Measurements from ENCODE around the gene SRGAP1.
"Not testable (repeated sequence)": the region's sequence is repeated elsewhere in the genome, so short reads cannot be mapped to it uniquely, and the experiment has no call there.

SRGAP1 gene

DNA sequence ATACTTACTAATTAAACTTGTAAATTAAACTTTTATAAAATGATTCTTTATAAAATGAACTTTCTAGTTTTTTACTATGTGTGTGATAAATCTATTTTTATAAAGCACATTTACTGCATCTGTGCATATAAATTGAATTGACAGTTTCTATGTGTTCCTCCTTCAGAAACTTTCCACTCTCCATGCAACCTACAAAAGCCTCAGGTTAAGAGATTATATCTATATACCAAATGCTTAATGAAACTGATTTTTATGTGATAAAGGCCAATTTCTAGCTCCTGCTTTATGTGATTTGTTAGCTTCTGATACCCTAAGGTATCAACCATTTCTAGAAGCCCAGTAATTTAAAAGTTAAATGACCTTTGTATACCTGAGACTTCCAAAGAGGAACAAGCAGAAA, 174.0 kb downstream of the SRGAP1 start:
- DNase-seq, result no peak

- DNase-seq, result no peak
Observed at GRCh38 chr12:64019101-64019500, 174.6 kb downstream of the SRGAP1 start.

DNA sequence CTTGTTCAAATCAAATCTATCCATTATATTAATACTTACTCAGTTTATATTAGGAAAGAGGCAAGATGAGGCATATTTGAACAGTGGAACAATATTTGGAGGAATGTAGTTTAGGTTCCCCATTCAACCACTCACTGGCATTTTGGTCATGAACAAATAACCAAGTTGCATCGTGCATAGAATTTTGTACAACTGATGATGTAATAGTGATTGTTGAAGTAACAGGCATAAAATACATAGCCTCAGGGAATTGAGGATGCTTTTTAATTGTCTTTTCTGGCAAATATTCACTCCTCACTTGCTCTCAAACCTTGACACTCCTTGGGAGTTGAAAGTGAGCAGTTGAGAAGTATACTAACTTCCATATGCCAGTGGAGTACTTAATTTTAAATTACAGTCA, 175.2 kb downstream of the SRGAP1 start:
- DNase-seq, result no peak

- no peak for DNase-seq
Observed at GRCh38 chr12:64025174-64025958, 180.9 kb downstream of the SRGAP1 start.

DNA sequence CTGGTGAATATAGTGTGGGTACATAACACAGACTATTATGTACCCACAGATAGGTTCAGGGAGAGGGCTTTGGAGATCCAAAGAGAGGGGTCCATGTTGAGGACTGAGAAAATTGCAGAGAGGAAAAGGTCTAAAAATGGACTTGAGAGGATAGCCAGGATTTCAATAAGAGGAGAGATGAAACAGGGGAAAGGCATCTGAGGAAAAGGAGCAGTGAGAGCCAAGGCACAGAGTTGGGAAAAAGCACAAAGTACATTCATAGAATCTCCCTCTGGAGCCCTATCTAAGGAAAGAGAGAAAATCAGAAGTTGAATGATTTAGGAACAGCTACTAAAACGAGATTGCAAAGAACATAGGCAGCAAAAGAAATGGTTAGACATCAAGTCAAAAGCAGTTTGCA, 182.8 kb downstream of the SRGAP1 start:
- DNase-seq, result no peak

- no peak for DNase-seq
Observed at GRCh38 chr12:64028541-64028940, 184.0 kb downstream of the SRGAP1 start.

- no peak for DNase-seq
Observed at GRCh38 chr12:64029013-64029857, 184.7 kb downstream of the SRGAP1 start.

- DNase-seq, result no peak
Observed at GRCh38 chr12:64030155-64030554, 185.7 kb downstream of the SRGAP1 start.

- DNase-seq, result not testable (repeated sequence)
Observed at GRCh38 chr12:64034056-64034455, 189.6 kb downstream of the SRGAP1 start.

DNA sequence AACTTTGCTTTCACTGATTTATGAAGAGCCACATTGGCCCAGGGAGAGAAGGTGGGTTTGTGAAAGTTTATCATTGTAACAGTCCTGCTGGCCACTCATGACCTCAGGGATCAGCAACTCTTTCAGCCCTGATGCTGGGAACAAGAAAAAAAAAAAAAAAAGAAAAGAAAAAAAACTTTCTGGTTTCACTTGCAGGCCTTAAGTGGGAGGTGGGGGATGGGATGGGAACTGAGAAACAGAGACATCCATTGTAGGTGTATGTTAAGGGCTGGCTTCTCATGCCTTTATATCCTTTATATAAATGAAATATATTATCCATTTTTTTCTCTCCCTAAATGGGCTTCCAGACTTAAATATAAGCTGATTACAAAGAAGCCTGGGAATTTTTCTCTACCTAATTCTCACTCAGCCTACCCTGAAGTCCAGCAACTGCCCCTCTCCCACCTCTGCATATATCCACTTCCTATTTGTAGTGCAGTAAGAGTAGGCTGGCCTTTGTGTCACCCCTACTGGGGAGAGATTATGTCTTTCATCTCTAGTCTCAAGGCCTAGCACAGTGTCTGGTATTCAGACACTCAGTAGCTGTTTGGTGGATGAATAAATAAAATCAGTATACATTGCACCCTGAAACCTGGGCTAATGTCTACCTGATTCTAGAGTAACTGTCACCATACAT, 190.5 kb downstream of the SRGAP1 start:
- DNase-seq, result no peak

- no peak for DNase-seq
Observed at GRCh38 chr12:64036414-64036813, 191.9 kb downstream of the SRGAP1 start.

- DNase-seq, result no peak
Observed at GRCh38 chr12:64039281-64039871, 194.9 kb downstream of the SRGAP1 start.

- no peak for DNase-seq
Observed at GRCh38 chr12:64042911-64043310, 198.4 kb downstream of the SRGAP1 start.

DNA sequence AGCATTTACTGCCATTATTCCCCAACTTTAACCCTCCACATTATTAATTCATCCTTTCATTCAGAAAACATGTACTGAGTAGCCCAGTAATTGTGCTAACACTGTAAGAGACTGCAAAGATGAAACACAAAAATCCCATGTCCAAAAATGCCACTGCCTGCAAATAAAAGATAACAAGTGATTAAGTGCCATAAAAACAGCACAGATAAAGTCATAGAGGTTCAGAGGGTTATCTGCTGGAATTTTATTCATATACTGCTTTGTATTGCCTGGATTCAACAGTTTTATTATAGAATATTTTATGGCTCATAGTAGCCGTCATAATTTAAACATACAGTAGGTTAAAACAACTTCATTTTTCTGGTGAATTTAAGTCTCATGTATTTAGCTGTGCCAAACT, 199.7 kb downstream of the SRGAP1 start:
- no peak for DNase-seq

- no peak for DNase-seq
Observed at GRCh38 chr12:64051057-64051456, 206.6 kb downstream of the SRGAP1 start.

DNA sequence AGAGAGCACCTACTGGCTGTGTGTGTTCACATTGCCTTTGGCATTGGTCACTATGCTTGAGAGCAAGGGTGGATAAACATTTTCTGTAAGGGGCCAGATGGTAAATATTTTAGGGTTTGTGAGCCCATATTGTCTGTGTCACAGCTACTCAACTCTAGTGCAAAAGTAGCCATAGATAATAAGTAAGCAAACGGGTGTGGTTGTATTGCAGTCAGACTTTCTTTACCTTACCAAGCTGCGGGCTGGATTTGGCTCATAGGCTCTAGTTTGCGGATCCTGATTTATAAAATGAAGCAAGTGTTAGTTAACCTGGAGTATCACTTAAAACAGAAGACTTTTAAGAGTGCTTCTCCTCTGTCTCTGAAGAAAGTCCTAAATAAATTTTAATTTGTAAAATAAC, 208.6 kb downstream of the SRGAP1 start:
- DNase-seq, result no peak

DNA sequence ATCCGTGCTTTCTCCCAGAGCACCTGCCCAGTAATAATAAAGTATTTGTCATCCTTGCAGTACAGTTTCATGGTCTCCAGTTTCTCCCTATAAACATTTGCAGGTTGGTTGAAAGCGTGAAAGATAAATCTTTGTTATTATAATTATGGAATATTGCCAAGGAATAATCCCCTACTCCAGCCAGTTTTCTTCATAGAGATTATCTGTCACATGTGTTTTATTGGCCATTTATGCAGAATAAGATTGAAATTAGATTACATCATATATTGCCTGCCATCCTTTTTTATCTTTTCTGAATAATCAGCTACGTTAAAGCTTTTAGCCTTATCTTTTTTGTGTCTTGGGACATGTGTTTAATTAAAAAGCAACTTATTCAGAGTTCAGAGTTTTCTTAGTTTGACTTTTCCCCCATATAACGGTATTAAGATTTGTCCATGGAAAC, 209.6 kb downstream of the SRGAP1 start:
- no peak for DNase-seq

GRCh38 chr12:64056741-64057140, 212.2 kb downstream of the SRGAP1 start:
- no peak for DNase-seq

DNA sequence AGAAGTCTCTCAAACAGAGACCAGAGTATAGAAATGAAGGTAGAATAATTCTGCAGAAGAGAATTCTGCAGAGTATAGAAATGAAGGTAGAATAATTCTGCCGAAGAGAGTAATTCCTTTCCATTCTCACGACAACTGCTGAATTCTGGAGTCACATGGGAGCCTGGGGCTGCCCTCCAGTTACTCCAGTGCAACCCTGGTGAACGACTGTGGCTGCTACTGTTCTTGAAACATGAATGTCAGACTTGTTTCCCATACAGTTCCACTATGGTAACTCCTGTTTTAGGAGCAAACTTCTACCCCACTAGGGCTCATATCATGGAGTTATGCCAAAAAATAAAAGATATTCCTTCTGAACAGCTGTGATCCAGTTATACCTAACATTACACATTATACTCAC, 213.2 kb downstream of the SRGAP1 start:
- no peak for DNase-seq

- no peak for DNase-seq
Observed at GRCh38 chr12:64058541-64059265, 214.2 kb downstream of the SRGAP1 start.

DNA sequence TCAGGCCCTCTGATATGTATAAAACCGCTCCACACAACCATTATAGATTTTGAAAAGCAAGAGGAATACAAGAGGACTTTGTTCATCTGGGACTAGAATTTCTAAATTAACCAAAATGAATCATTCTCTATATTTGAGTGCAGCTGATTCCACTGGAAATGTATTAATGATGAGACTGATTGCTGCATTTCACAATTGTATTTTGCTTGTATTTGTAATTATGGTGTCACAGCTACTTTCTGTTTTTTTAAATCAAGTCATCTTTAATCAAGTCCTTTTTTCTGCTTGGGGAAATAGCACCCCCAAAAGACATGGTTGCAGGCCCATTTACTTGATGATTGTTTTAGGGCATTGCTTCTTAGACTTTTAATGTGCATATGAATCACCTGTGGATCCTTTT, 215.2 kb downstream of the SRGAP1 start:
- DNase-seq, result no peak

- no peak for DNase-seq
Observed at GRCh38 chr12:64061868-64062375, 217.4 kb downstream of the SRGAP1 start.

Measured in CD4-positive, alpha-beta T cell treated with Interferon gamma for 1 hour (primary cell).